NOMO-1 treated with DMSO at 0.1 percent for 48 hours (cell line): ENCODE measurements around the gene POU6F2.
"Not testable (repeated sequence)": the region's sequence is repeated elsewhere in the genome, so short reads cannot be mapped to it uniquely, and the experiment has no call there.

ENCODE experiments used
- DNase-seq: peaks from one replicate; lab custom pipeline; 2025; ENCODE audit not compliant: unreplicated experiment; lab: John Stamatoyannopoulos, UW

The POU6F2 gene, protein sequence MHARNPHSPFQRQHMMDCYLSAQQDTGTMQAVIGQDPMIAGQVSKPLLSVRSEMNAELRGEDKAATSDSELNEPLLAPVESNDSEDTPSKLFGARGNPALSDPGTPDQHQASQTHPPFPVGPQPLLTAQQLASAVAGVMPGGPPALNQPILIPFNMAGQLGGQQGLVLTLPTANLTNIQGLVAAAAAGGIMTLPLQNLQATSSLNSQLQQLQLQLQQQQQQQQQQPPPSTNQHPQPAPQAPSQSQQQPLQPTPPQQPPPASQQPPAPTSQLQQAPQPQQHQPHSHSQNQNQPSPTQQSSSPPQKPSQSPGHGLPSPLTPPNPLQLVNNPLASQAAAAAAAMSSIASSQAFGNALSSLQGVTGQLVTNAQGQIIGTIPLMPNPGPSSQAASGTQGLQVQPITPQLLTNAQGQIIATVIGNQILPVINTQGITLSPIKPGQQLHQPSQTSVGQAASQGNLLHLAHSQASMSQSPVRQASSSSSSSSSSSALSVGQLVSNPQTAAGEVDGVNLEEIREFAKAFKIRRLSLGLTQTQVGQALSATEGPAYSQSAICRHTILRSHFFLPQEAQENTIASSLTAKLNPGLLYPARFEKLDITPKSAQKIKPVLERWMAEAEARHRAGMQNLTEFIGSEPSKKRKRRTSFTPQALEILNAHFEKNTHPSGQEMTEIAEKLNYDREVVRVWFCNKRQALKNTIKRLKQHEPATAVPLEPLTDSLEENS

DNA sequence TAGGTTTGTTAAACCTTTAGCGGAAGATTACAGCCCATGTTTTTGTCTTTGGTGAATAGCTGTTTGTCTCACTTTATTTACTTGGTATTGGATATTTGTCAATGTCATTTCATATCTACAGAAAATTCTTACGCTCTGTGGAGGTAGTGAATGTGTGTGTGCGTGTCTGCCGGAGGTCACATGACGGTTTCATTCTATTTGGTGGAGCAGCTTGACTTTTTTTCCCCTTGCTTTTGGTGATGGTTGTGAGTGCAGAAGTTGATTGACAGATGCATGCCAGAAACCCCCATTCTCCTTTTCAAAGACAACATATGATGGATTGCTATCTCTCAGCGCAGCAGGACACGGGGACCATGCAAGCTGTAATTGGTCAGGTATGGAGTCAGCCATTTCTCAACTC lies at the start of gene POU6F2:
TSS of gene POU6F2 (plus strand) at position 225 of the 400 bp plus-strand sequence. CDS start at position 270, 45 bp downstream.
- no peak for DNase-seq

DNA sequence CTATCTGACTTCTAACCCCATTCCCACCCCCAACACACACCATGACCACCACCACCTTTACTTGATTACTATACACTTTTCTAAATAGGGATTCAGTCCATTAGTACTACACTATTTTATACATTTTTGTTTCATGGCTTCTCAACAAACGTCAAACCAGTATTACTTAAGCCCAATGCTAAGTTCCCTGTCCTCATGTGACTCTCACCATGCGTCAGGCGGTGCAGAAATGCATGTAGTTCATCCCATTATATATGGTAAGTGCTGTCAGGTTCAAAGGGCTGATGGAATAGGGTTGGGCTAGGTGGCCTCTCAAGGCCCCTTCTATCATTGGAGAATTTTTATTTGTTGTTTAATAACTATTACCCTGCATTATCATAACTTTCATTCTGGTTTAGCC lies 49.2 kb upstream of the POU6F2 start:
- DNase-seq: no peak

DNA sequence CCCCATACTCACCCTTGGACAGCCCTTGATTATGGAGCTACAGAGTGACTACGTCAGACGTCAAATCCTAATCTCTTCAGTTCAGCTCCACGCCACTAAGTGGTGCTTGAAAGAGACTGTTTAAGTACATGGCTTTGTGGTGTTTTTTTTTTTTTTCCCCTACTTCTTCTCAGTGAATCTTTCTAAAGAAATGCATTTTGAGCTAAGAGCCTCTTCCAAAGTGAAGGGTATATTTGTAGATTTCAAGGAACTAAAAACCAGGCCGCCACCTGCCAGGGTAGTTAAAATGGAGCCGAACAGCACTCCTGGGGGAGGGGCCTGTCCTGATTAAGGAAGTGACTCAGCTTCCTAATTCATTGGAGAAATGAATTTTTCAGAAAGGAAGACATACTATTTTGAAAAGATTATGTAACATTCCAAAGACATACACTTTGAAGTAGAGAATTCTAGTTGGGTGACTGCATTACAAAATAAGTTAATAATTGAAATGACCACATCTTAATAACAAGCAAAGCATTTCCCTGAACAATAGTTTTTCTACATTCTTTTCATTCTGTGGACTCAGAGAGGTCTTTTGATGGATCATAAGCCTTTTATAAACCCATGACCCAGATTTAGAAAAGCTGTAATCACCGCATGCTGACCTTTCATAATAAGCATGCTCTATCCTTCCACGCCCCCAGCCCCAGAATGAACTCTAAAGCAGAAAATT lies 48.1 kb upstream of the POU6F2 start:
- DNase-seq: peak; percentile 22

DNA sequence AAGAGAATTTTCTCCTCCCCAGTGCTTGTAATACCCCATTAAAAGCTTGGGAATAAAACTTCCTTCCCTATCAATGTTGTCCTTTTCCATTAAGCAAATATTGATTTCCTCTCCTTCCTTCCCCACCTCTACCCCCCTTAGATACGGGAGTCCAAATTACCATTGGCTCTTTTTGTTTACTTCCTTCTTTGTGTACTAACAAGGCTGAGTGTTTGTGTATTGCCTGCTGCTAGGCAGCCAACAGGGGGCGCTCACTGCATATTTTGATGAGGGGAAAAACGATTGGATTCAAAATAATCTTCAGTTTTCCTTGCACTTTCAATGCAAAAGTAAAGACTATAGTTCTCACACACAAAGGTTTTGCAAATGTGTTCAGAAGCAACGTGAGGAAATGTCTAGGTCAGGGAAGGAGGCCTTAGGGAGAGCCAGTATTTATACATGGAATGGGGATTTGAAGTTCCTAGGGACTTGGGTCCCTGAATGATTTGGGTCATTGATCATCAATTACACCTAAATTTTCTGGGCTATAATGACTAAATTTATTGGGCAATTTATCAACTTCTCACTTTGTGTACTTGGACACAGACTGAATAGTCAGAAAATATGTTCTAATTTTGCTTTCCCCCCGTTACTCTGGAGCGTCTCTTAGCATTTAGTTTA lies 45.1 kb upstream of the POU6F2 start:
- DNase-seq: peak; percentile 19

DNA sequence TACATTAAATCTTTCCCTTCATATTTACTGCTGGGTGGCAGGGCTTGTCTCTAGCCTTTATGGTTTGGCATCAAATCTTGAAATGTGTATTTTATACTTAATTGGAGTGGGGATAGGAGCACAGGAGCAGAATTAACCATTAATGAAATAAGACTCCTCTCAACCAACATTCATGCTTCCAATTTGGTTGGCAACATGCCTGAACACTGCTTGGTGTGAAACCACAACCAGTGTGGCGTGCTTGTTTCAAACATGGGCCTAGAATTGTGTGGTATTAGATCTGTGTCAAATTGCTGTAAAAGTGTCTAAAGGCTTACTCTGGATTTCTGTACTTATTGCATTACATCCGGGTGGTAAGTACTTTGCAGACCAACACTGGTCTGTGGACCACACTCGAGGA lies 43.7 kb upstream of the POU6F2 start:
- no peak for DNase-seq

DNA sequence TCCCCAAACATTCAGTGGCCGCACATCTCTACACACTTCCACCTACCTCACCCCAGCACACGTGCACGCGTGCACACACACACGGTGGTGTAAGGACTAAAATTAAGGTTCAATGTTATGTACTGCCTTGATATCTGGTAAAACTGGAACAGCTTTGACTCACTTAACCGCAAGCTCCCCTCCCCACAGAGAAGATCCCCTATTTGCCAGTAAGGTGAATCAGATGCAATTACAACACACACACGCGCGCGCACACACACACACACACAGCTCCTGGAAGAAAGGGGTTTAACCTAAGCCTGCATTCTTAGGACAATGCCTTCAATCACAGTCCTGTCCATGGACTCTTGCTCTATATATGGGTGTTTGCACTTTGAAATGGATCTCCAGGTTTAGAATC lies 43.2 kb upstream of the POU6F2 start:
- DNase-seq: no peak

DNA sequence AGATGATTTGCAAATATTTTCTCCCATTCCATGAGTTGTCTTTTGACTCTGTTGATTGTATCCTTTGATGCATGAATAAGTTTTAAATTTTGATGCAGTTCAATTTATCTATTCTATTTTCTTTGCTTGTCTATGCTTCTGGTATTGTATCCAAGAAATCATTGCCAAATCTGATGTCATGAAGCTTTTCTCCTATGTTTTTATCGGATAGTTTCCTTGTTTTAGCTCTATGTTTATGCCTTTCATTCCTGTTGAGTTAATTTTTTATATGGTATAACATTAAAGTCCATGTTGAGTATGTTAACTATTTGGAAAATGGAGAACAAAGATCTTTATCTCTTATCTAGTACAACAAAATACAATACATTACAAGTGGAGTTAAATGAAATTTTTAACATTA lies 41.1 kb upstream of the POU6F2 start:
- DNase-seq: no peak

DNA sequence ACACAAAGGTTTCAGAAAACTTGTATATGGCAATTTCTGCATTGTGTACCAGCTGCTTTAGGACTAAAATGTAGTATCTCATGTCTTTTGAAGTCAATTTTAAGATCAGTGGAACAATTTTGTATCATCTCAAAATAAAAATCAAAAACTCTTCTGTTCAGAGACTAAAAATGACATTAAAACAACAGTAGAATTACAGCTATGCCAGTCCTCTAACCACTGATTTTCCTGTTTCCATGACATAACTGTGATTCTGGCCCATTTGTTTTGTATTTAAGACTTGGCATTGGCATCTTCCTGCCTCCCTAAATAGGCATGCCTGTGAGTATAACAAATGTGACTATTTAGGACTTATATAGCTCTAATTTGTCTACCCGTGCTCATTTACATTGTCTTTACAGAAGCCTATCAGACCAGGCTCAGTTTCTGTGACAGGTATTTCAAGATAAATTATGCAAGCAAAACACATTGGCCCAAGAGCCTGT lies 39.7 kb upstream of the POU6F2 start:
- no peak for DNase-seq

DNA sequence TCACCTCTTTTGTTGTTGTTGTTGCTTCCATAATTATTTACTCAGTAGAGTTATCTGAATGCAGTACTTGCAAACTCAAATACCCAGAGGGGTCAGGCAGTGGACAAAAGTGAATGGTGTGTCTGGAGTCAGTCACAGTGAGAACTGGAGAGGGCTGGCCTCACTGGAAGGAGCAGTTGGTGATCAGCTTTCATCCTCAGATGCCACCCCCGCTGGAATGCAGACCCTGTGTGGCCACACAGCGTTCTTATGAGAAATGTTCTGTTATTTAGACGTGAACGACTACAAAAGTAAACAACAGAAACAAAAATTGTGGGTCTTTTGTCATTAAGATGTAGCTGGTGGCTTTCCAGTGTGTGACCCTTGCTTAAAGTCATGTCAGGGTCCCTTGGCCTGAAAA lies 39.1 kb upstream of the POU6F2 start:
- no peak for DNase-seq

DNA sequence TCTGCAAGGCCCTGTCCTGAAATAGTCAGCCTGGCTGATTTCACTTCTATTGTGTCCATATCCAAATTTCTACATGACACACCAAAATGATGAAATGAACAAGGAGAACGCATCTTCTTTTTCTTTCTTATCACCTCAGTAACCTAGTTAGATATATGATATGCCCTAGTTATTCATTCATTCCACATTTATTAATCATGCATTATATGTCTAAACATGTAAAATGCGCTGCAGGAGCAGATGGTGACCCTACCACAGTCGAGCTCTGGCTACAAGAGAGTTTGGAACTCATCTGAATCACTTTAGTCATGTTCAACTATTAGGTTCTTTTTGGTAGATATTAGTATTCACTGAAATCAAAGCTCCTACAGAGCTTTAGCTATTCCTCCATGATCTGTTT lies 36.9 kb upstream of the POU6F2 start:
- no peak for DNase-seq

DNA sequence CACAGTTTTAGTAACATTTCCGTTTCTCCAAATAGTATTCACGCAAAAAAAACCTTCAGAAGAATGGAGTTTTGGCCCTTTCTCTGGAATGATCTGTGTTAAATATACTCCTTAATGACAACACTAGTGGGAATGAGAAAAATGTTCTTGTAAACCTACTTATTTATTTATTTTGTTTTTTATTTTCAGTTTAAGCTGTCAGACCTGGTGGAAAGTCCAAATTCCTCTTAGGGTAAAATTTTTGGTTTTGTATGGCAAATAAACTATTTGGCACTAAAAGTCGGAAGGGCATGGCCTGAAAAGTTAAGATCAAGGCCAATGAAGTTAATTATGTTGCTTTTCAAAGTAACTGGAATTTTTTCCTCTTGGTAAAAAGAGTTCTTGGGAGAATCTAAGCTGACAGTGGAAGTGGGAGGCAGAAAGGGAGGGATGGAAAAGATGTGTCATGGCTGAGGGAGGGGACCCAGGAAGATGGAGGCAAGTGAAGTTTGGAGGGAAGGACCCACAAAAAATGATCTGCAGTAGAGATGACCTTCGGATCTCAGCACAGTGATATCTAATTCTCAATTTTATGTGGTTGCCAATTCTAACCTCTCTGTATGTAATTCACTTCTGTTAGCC lies 35.2 kb upstream of the POU6F2 start:
- DNase-seq: no peak

DNA sequence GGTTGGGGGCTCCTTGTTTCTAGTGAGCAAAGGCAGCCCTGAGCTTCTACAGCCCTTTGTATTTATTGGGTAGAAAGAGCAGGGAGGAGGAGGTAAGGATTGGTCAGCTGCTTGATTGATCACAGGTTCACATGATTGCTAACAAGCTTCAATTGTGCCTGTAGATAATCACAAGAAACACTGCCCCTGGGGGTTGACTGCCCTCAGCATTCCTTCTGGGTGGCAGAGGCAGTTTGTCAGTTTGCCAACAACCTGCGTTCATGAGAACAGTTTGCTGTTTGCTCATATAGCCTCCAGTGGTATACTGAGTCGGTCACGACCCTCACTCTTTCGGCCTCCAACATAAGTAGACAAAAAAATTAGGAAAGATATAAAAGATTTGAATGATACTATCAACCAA lies 30.2 kb upstream of the POU6F2 start:
- not testable (repeated sequence) for DNase-seq

DNA sequence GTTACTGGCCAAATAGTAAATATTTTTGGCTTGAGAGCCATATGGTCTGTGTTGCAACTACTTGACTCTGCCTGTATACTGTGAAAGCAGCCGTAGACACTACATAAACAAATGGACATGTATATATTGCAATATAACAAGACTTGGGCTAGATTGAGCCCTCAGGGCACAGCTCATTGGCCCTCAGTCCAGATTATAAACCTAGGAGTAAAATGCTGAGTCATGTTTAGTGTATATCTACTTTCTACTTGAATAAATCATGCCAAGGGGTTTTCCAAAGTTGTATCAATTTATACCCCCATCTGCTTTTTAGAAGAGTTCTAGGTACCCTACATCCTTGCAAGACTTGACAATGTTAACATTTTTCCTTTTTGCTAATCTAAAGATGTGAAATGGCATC lies 27.4 kb upstream of the POU6F2 start:
- no peak for DNase-seq

DNA sequence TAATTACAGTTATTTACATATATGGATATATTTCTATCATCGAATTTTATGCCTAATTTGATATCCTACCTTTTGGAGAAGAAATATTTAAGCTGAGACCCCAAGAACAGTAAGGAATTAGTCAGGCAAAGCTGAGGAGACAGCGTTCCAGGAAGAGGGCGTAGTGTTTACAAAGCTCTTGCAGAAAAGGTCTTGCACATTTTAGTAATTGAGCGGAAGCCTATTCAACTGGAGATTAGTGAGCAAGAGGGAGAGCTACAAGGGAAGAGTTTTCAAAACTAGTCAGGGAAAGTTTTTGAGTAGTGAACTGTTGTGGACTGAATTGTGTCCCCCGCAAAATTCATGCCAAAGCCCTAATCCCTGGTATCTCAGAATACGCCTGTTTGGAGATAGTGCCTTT lies 26.5 kb upstream of the POU6F2 start:
- DNase-seq: no peak

DNA sequence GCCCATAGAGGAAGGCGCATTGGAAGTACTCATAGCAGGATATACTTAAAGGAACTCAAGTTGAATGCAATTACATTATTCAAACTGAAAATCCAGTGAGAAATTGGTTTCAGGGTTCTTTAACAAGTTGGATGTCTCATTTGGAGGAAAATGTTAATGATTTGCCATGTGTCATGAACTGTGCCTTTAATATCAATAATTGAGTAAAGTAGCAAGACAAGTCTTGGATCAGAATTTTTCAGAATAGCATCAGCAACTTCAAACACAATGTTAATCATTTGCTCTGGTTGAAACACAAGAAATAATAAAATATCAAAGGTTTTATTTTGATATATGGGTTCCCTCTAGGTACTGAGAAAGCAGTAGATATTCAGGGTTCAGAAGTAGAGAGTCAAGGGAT lies 24.5 kb upstream of the POU6F2 start:
- no peak for DNase-seq

DNA sequence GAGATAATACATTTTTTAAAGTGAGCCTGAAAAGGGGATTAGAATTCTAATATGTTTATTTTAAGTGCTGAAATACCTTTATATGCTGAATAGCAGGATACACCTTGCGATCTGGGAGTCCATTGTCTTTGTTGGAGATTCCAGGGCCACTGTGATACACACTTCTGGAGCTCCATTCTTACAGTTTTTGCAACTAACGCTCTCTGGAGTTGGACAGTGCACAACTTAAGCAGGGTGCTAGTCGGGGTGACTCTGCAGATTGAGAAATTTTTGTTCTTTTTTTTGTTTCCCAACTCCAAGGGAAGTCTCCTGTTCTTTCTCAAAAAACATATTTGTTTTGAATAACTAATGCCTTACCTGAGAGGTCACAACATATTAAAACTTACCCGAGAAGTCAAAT lies 23.7 kb upstream of the POU6F2 start:
- DNase-seq: no peak

DNA sequence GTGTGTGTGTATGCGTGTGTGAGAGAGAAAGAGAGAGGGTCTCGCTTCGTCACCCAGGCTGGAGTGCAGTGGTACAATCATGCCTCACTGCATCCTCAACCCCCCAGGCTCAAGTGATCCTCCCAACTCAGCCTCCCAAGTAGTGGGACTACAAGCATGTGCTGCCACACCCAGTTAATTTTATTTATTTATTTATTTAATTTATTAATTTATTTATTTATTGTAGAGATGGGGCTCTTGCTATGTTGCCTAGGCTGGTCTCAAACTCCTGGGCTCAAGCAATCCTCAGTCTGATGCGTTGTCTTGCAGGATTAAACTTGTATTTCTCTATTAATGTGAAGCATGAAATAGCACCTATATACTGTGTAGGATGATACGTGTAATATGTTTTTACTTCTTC lies 21.8 kb upstream of the POU6F2 start:
- DNase-seq: no peak

DNA sequence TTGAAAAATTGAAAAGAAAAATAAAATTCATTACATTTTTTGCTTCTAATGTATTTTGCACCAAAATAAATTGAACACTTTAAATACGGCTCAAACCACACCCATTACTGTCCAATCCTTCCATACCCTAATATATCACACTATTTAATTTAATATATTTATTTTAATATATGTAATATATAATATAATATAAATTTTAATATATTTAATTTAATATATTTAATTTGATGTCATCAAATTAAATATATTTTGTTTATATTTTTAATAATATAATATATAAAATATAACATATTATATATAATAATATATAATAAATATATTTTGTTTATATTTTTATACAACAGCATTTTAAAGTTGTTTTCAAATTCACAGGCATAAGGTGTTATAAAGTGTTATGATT lies 15.7 kb upstream of the POU6F2 start:
- no peak for DNase-seq

DNA sequence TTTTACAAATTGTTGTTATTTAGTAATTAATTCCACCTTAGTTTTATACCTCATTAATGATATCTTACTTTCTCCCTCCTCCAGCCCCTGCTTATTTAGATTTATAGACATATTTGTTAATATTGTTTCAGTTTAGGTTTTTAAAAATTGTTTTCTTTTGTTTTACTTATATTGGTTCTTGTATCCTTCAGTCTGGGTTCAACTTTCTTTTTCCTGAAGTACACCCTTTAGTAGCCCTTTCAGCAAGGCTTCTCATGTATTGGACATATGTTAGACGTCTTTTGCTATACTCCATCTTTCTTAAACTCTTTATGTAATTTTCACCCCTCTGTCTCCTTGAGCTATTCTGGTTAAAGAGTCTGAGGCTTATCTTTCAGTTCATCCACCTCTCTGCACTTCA lies 12.8 kb upstream of the POU6F2 start:
- no peak for DNase-seq

DNA sequence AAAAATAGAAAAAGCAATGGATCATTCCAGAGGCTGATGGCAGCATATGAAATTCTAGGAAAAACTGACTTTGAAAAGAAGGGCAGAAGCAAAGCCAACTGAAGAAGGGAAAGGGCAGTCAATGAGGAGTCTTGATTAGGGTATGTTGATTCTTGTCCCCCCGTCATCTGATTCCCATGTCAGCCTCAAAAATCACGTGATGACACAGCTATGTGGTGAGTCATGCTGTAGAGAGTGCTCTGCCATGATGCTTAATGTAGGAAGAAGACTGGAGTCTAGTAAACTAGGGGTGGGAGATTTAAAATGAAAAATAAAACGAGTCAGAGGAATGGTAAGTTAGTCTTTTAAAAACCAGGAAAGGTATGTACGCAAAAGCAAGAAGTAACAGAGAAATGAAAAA lies 3.9 kb upstream of the POU6F2 start:
- no peak for DNase-seq

DNA sequence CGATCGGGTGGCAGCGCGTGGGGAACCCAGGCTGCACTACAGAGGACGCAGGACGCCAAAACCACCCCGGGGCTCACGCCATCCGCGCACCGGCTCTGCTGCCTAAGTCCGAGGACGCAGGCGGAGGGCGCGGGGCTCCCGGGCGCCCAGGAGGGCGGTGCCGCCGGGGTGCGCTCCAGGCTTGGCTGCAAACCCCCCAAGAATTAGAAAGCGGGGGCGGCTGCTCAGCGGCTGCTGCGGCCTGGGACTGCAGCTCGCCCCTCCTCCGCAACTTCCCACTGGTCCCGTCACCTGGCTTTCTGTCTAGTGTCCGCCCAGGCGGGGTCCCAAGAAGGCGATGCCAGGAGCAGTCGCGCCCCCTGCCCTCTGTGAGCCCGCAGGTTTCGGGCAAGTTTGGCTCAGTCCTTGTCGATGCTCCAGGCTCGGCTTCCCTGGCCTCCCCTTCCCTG lies 1.7 kb upstream of the POU6F2 start:
- no peak for DNase-seq
